ENCODE data around the gene NIM1K. TPM values are rescaled to one million over a fixed set of nuclear protein-coding genes. Genes with fewer than 3 reads are reported as not detected.
"Not testable (repeated sequence)": the region's sequence is repeated elsewhere in the genome, so short reads cannot be mapped to it uniquely, and the experiment has no call there.

The NIM1K gene
- total RNA-seq, 1 donor from 2014 or later: 0.51 TPM

GRCh38 chr5:43314724-43315123 lies 122.7 kb downstream of the NIM1K start:
- no peak for ATAC-seq (ENCODE audit: low read depth)
- Mint-ChIP-seq H3K9me3 (peaks cover 4% of the 10 kb centered on the region), H3K4me1 (peaks cover 49% of the 10 kb centered on the region), H3K4me3 (no peak overlapping the region), H3K27ac (peak overlapping the region; percentile 95), H3K27me3 (no peaks in the 10 kb centered on the region), H3K36me3 (ENCODE audit: low read depth) (peaks cover 29% of the 10 kb centered on the region)
- ChIA-PET CTCF (interaction anchor here (3.4 kb wide), 2 partner anchors 75 to 169 kb away, joined by 18 to 21 read pairs; partner anchors contain the start of gene TMEM267), POLR2A (interaction anchor here (1.0 to 4.3 kb wide), 5 partner anchors 169 to 288 kb away, joined by 4 to 117 read pairs (median 15); partner anchors contain the start of genes C5orf34, NNT, TMEM267 and ZNF131)
- intact Hi-C loops (cut with micrococcal nuclease): loop anchor here (5.0 kb wide), 1 partner anchor 1387 kb away; the partner anchor contains the start of gene FBXO4
- TF ChIP-seq CTCF (IDR thresholded peaks at IDR 0.05): no peak
- DNase-seq: no peak

DNA sequence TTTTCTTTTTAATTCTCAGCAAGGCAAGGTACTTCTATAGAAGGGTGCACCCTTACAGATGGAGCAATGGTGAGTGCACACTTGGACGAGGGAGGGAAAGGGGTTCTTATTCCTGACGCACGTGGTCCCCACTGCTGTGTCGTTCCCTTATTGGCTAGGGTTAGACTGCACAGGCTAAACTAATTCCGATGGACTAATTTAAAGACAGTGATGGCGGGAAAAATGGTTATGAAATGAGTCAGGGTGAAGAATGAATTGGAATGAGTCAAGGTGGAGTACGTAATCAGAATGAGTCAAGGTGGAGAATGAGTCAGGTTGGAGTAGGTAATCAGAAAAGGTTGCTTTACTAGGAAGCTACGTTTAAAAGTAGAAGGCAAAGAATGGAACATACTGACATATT lies 123.2 kb downstream of the NIM1K start:
- CTCF ChIA-PET: interaction anchor here (1.5 kb wide), 1 partner anchor 75 kb away, joined by 4 read pairs; no protein-coding TSS in a partner anchor

GRCh38 chr5:43315682-43316081 lies 123.7 kb downstream of the NIM1K start:
- no peak for TF ChIP-seq CTCF (IDR thresholded peaks at IDR 0.05)
- Mint-ChIP-seq H3K27ac (no peak overlapping the region), H3K9me3 (peaks cover 4% of the 10 kb centered on the region), H3K4me3 (no peak overlapping the region), H3K27me3 (no peaks in the 10 kb centered on the region), H3K36me3 (ENCODE audit: low read depth) (peaks cover 22% of the 10 kb centered on the region), H3K4me1 (peaks cover 45% of the 10 kb centered on the region)
- ATAC-seq (ENCODE audit: low read depth): no peak
- CTCF ChIA-PET: interaction anchor here (1.5 kb wide), 1 partner anchor 74 kb away, joined by 4 read pairs; no protein-coding TSS in a partner anchor
- no peak for DNase-seq
- intact Hi-C loops (cut with micrococcal nuclease): no loop called here
- POLR2A ChIA-PET: interaction anchor here (0.9 to 1.0 kb wide), 2 partner anchors 194 to 307 kb away, joined by 4 read pairs; no protein-coding TSS in a partner anchor

More for the DNA sequence above, 123.2 kb downstream of the NIM1K start:
- intact Hi-C loops (cut with micrococcal nuclease): no loop called here
- H3K27me3 Mint-ChIP-seq: no peaks in the 10 kb centered on the region
- ATAC-seq (ENCODE audit: low read depth) (no peak), DNase-seq (no peak)
- no peak overlapping the region for H3K27ac Mint-ChIP-seq
- POLR2A ChIA-PET: interaction anchor here (0.9 to 1.0 kb wide), 2 partner anchors 194 to 307 kb away, joined by 4 read pairs; no protein-coding TSS in a partner anchor
- H3K4me1 Mint-ChIP-seq: peaks cover 46% of the 10 kb centered on the region
- peaks cover 24% of the 10 kb centered on the region for H3K36me3 Mint-ChIP-seq (ENCODE audit: low read depth)
- H3K9me3 Mint-ChIP-seq: peaks cover 4% of the 10 kb centered on the region
- no peak for TF ChIP-seq CTCF (IDR thresholded peaks at IDR 0.05)
- H3K4me3 Mint-ChIP-seq: no peak overlapping the region

- POLR2A ChIA-PET: no interaction called here
- no peak for DNase-seq
- Mint-ChIP-seq H3K4me1 (peaks cover 37% of the 10 kb centered on the region), H3K4me3 (no peak overlapping the region), H3K9me3 (peaks cover 4% of the 10 kb centered on the region), H3K36me3 (ENCODE audit: low read depth) (peaks cover 15% of the 10 kb centered on the region), H3K27ac (no peak overlapping the region), H3K27me3 (no peaks in the 10 kb centered on the region)
- ATAC-seq (ENCODE audit: low read depth): no peak
- no peak for TF ChIP-seq CTCF (IDR thresholded peaks at IDR 0.05)
- CTCF ChIA-PET: interaction anchor here (1.5 kb wide), 1 partner anchor 73 kb away, joined by 4 read pairs; no protein-coding TSS in a partner anchor
- intact Hi-C loops (cut with micrococcal nuclease): no loop called here
Measured at GRCh38 chr5:43316421-43316820, 124.4 kb downstream of the NIM1K start.

GRCh38 chr5:43320846-43321245 lies 128.8 kb downstream of the NIM1K start:
- H3K4me3 Mint-ChIP-seq: no peak overlapping the region
- no peak for DNase-seq
- H3K9me3 Mint-ChIP-seq: no peaks in the 10 kb centered on the region
- no peaks in the 10 kb centered on the region for H3K4me1 Mint-ChIP-seq
- ChIA-PET POLR2A (no interaction called here), CTCF (interaction anchor here (0.6 kb wide), 1 partner anchor 15 kb away, joined by 3 read pairs; no protein-coding TSS in a partner anchor)
- no peaks in the 10 kb centered on the region for H3K36me3 Mint-ChIP-seq (ENCODE audit: low read depth)
- intact Hi-C loops (cut with micrococcal nuclease): no loop called here
- ATAC-seq (ENCODE audit: low read depth): no peak
- H3K27ac Mint-ChIP-seq: no peak overlapping the region
- TF ChIP-seq CTCF (IDR thresholded peaks at IDR 0.05): no peak
- peaks cover under 1% of the 10 kb centered on the region for H3K27me3 Mint-ChIP-seq

- intact Hi-C loops (cut with micrococcal nuclease); H3K4me3 Mint-ChIP-seq; H3K4me1 Mint-ChIP-seq; H3K36me3 Mint-ChIP-seq (ENCODE audit: low read depth); H3K9me3 Mint-ChIP-seq; POLR2A ChIA-PET; CTCF ChIA-PET; H3K27me3 Mint-ChIP-seq; DNase-seq; ATAC-seq (ENCODE audit: low read depth); H3K27ac Mint-ChIP-seq: not testable (repeated sequence)
Measured at GRCh38 chr5:43323488-43323887, 131.5 kb downstream of the NIM1K start.

DNA sequence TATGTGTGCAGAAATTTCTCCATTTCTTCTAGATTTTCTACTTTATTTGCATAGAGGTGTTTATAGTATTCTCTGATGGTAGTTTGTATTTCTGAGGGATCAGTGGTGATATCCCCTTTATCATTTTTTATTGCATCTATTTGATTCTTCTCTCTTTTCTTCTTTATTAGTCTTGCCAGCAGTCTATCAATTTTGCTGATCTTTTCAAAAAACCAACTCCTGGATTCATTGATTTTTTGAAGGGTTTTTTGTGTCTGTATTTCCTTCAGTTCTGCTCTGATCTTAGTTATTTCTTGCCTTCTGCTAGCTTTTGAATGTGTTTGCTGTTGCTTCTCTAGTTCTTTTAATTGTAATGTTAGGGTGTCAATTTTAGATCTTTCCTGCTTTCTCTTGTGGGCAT lies 133.6 kb downstream of the NIM1K start:
- H3K27me3 Mint-ChIP-seq; DNase-seq; H3K4me3 Mint-ChIP-seq; H3K9me3 Mint-ChIP-seq; intact Hi-C loops (cut with micrococcal nuclease); H3K27ac Mint-ChIP-seq; H3K36me3 Mint-ChIP-seq (ENCODE audit: low read depth); POLR2A ChIA-PET; CTCF ChIA-PET; H3K4me1 Mint-ChIP-seq; ATAC-seq (ENCODE audit: low read depth): not testable (repeated sequence)
